HepG2 (cell line): Measurements from ENCODE around the gene HAUS7. TPM values are rescaled to one million over a fixed set of nuclear protein-coding genes. Genes with fewer than 3 reads are reported as not detected.

Source experiments
- FOXO1 ChIP-seq: sonication (generic); formaldehyde crosslinking; IDR thresholded peaks from 2 replicates; pipeline ENCODE4 v1.4.0; 2020; ENCODE audit warnings: missing genetic modification reagents
- HOXA5 ChIP-seq: sonication (generic); formaldehyde crosslinking; IDR thresholded peaks from 2 replicates; pipeline ENCODE4 v1.4.0; 2020; ENCODE audit warnings: missing genetic modification reagents
- NCOA2 ChIP-seq: sonication (generic); formaldehyde crosslinking; IDR thresholded peaks from 2 replicates; pipeline ENCODE4 v1.8.0; 2022; ENCODE audit warnings: inconsistent platforms
- PHF20 ChIP-seq: sonication (generic); formaldehyde crosslinking; IDR thresholded peaks from 2 replicates; pipeline ENCODE4 v1.5.0; 2020; ENCODE audit warnings: mild to moderate bottlenecking, missing genetic modification reagents
- POGZ ChIP-seq: sonication (generic); formaldehyde crosslinking; IDR thresholded peaks from 2 replicates; pipeline ENCODE4 v1.4.0; 2020; ENCODE audit warnings: mild to moderate bottlenecking, missing genetic modification reagents
- TAF1 ChIP-seq: sonication (generic); formaldehyde crosslinking; IDR thresholded peaks from 2 replicates; pipeline ENCODE4 v1.4.0; 2020; ENCODE audit warnings: missing genetic modification reagents
- TARDBP ChIP-seq: sonication (generic); formaldehyde crosslinking; IDR thresholded peaks from 2 replicates; pipeline ENCODE4 v1.8.0; 2022; ENCODE audit warnings: mild to moderate bottlenecking, missing genetic modification reagents
- TOPORS ChIP-seq: sonication (generic); formaldehyde crosslinking; IDR thresholded peaks from 2 replicates; pipeline ENCODE4 v1.8.0; 2023; ENCODE audit warnings: mild to moderate bottlenecking, missing genetic modification reagents
- ZBTB21 ChIP-seq: sonication (generic); formaldehyde crosslinking; IDR thresholded peaks from 2 replicates; pipeline ENCODE4 v1.4.0; 2020; ENCODE audit warnings: missing genetic modification reagents
- ZEB1 ChIP-seq: IDR thresholded peaks from 2 replicates; pipeline ENCODE4 v1.6.1; 2012; ENCODE audit warnings: mild to moderate bottlenecking, low read depth, inconsistent platforms; ENCODE audit not compliant: insufficient replicate concordance
- ZNF24 ChIP-seq: fragments of 450-650 bp; IDR thresholded peaks from 2 replicates; pipeline ENCODE4 v1.6.1; 2017; ENCODE audit warnings: antibody characterized with exemption, mild to moderate bottlenecking
- ZNF501 ChIP-seq: sonication (generic); formaldehyde crosslinking; IDR thresholded peaks from 2 replicates; pipeline ENCODE4 v1.5.1; 2020; ENCODE audit warnings: mild to moderate bottlenecking, moderate library complexity, missing genetic modification reagents
- ZNF570 ChIP-seq: sonication (generic); formaldehyde crosslinking; IDR thresholded peaks from 2 replicates; pipeline ENCODE4 v1.4.0; 2020; ENCODE audit warnings: mild to moderate bottlenecking, missing genetic modification reagents, borderline replicate concordance
- polyA plus RNA-seq, 8 experiments: library from polyadenylated mRNA; depleted of rRNA in 3 of 8; stranded (reverse) in 7 of 8; unstranded in 1 of 8; fragments of >200 nt; fragmentation: Illumina TruSeq in 4 of 8; extraction: Trizol in 4 of 8; gene quantifications; 2 replicates each; pipeline versions ENCODE4 v1.2.1 to v1.2.3, GENCODE V29; 2011 to 2016; ENCODE audit warnings: low read depth in 4 of 8, missing spikeins in 1 of 8, mixed read lengths in 1 of 8; ENCODE audit not compliant: insufficient read depth in 1 of 8
- total RNA-seq, 5 experiments: library from RNA; depleted of rRNA; stranded (reverse); fragments of >200 nt; fragmentation: Illumina TruSeq; extraction: Trizol; gene quantifications; 2 replicates each; pipeline ENCODE4 v1.2.3, GENCODE V29; 2016; ENCODE audit warnings: low read depth in 1 of 5
- TF ChIP-seq, protein P1 (sequence below): sonication (generic); formaldehyde crosslinking; IDR thresholded peaks from 2 replicates; pipeline ENCODE4 v1.4.0; 2020; ENCODE audit warnings: missing genetic modification reagents
- TF ChIP-seq, protein P2 (sequence below): sonication (generic); formaldehyde crosslinking; IDR thresholded peaks from 2 replicates; pipeline ENCODE4 v1.4.0; 2020; ENCODE audit warnings: missing genetic modification reagents
- TF ChIP-seq, protein P3 (sequence below): sonication (generic); formaldehyde crosslinking; IDR thresholded peaks from 2 replicates; pipeline ENCODE4 v1.9.0; 2021; ENCODE audit warnings: missing genetic modification reagents, borderline replicate concordance
- TF ChIP-seq, protein P4 (sequence below): sonication (generic); formaldehyde crosslinking; IDR thresholded peaks from 2 replicates; pipeline ENCODE4 v1.4.0; 2020; ENCODE audit warnings: missing genetic modification reagents
- TF ChIP-seq, protein P5 (sequence below): sonication (generic); formaldehyde crosslinking; IDR thresholded peaks from 2 replicates; pipeline ENCODE4 v1.4.0; 2020; ENCODE audit warnings: missing genetic modification reagents

The HAUS7 gene
- total and polyA plus RNA-seq, 2 of the 13 experiments (the other 11 are each of a cell fraction or from before 2014, with no cell fraction given): 10.9 to 42.4 TPM

DNA sequence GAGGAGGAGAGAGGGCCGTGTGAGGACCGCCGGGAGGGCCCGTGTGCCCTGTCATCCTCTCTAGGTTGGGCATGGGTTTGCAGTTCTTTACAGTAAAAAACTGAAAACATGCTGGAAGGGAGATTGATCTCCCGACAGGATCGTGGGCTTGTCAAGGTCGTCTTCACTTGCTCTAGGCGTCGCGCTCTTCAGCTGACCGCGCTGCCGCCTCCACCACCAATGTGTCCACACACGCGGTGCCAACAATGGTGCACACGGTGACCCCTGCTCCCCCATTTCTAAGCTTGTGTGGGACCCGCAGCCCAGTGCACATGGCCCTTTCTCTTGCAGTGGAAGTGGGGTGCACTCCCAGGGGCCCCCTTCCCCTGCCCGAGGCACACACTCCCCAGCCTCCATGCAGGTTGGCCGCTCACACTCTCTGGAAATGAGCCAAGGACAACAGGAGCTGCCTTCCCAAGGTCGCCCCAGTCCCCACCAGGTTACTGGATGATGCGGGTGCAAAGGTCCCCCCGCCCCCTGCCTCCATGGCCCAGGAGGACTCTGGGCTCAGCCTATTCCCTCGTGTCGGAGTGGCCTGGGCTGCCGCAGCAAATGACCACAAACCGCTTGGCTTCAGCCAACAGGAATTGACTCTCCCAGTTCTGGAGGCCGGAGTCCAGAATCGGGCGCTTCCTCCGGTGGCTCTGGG lies 60.8 kb downstream of the HAUS7 start (continued):
- TF ChIP-seq, protein P1, sequence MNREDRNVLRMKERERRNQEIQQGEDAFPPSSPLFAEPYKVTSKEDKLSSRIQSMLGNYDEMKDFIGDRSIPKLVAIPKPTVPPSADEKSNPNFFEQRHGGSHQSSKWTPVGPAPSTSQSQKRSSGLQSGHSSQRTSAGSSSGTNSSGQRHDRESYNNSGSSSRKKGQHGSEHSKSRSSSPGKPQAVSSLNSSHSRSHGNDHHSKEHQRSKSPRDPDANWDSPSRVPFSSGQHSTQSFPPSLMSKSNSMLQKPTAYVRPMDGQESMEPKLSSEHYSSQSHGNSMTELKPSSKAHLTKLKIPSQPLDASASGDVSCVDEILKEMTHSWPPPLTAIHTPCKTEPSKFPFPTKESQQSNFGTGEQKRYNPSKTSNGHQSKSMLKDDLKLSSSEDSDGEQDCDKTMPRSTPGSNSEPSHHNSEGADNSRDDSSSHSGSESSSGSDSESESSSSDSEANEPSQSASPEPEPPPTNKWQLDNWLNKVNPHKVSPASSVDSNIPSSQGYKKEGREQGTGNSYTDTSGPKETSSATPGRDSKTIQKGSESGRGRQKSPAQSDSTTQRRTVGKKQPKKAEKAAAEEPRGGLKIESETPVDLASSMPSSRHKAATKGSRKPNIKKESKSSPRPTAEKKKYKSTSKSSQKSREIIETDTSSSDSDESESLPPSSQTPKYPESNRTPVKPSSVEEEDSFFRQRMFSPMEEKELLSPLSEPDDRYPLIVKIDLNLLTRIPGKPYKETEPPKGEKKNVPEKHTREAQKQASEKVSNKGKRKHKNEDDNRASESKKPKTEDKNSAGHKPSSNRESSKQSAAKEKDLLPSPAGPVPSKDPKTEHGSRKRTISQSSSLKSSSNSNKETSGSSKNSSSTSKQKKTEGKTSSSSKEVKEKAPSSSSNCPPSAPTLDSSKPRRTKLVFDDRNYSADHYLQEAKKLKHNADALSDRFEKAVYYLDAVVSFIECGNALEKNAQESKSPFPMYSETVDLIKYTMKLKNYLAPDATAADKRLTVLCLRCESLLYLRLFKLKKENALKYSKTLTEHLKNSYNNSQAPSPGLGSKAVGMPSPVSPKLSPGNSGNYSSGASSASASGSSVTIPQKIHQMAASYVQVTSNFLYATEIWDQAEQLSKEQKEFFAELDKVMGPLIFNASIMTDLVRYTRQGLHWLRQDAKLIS (CRISPR knock-in tag): no peak
- peak; percentile 40; the same call in 1 of the 2 replicates for TF ChIP-seq NCOA2 (CRISPR knock-in tag)
- peak; percentile 26; the same call in 1 of the 2 replicates for TF ChIP-seq PHF20 (CRISPR knock-in tag)
- TF ChIP-seq ZNF570 (CRISPR knock-in tag): no peak
- TF ChIP-seq, protein P2, sequence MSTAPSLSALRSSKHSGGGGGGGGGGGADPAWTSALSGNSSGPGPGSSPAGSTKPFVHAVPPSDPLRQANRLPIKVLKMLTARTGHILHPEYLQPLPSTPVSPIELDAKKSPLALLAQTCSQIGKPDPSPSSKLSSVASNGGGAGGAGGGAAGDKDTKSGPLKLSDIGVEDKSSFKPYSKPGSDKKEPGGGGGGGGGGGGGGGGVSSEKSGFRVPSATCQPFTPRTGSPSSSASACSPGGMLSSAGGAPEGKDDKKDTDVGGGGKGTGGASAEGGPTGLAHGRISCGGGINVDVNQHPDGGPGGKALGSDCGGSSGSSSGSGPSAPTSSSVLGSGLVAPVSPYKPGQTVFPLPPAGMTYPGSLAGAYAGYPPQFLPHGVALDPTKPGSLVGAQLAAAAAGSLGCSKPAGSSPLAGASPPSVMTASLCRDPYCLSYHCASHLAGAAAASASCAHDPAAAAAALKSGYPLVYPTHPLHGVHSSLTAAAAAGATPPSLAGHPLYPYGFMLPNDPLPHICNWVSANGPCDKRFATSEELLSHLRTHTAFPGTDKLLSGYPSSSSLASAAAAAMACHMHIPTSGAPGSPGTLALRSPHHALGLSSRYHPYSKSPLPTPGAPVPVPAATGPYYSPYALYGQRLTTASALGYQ (CRISPR knock-in tag): no peak
- no peak; the same call in 1 of the 2 replicates for TF ChIP-seq TOPORS (CRISPR knock-in tag)
- peak; percentile 54 for TF ChIP-seq POGZ (CRISPR knock-in tag)
- TF ChIP-seq, protein P3, sequence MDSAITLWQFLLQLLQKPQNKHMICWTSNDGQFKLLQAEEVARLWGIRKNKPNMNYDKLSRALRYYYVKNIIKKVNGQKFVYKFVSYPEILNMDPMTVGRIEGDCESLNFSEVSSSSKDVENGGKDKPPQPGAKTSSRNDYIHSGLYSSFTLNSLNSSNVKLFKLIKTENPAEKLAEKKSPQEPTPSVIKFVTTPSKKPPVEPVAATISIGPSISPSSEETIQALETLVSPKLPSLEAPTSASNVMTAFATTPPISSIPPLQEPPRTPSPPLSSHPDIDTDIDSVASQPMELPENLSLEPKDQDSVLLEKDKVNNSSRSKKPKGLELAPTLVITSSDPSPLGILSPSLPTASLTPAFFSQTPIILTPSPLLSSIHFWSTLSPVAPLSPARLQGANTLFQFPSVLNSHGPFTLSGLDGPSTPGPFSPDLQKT (CRISPR knock-in tag): no peak
- 0 out of 2 replicates have a peak, but pooled peaks have one; percentile 18 for TF ChIP-seq TARDBP
- no peak for TF ChIP-seq ZEB1
- no peak for TF ChIP-seq FOXO1 (CRISPR knock-in tag)
- peak; percentile 47; the same call in 1 of the 2 replicates for TF ChIP-seq ZNF501
- TF ChIP-seq, protein P4, sequence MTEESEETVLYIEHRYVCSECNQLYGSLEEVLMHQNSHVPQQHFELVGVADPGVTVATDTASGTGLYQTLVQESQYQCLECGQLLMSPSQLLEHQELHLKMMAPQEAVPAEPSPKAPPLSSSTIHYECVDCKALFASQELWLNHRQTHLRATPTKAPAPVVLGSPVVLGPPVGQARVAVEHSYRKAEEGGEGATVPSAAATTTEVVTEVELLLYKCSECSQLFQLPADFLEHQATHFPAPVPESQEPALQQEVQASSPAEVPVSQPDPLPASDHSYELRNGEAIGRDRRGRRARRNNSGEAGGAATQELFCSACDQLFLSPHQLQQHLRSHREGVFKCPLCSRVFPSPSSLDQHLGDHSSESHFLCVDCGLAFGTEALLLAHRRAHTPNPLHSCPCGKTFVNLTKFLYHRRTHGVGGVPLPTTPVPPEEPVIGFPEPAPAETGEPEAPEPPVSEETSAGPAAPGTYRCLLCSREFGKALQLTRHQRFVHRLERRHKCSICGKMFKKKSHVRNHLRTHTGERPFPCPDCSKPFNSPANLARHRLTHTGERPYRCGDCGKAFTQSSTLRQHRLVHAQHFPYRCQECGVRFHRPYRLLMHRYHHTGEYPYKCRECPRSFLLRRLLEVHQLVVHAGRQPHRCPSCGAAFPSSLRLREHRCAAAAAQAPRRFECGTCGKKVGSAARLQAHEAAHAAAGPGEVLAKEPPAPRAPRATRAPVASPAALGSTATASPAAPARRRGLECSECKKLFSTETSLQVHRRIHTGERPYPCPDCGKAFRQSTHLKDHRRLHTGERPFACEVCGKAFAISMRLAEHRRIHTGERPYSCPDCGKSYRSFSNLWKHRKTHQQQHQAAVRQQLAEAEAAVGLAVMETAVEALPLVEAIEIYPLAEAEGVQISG (CRISPR knock-in tag): 0 out of 2 replicates have a peak, but pooled peaks have one; percentile 22
- no peak for TF ChIP-seq ZBTB21 (CRISPR knock-in tag)
- TF ChIP-seq ZNF24: no peak
- TF ChIP-seq TAF1 (CRISPR knock-in tag): no peak
- TF ChIP-seq, protein P5, sequence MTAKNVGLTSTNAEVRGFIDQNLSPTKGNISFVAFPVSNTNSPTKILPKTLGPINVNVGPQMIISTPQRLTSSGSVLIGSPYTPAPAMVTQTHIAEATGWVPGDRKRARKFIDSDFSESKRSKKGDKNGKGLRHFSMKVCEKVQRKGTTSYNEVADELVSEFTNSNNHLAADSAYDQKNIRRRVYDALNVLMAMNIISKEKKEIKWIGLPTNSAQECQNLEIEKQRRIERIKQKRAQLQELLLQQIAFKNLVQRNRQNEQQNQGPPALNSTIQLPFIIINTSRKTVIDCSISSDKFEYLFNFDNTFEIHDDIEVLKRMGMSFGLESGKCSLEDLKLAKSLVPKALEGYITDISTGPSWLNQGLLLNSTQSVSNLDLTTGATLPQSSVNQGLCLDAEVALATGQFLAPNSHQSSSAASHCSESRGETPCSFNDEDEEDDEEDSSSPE (CRISPR knock-in tag): 0 out of 2 replicates have a peak, but pooled peaks have one; percentile 33
- no peak for TF ChIP-seq HOXA5 (CRISPR knock-in tag)
